HG03097 (cell line): ENCODE measurements around the gene GABRG3.
"Not testable (repeated sequence)": the region's sequence is repeated elsewhere in the genome, so short reads cannot be mapped to it uniquely, and the experiment has no call there.

Source experiments
- ATAC-seq: cut with Tn5 transposase; IDR thresholded peaks from one replicate; pipeline ENCODE4 v1.9.1; 2021; ENCODE audit not compliant: unreplicated experiment, low FRiP score

GABRG3 gene

DNA sequence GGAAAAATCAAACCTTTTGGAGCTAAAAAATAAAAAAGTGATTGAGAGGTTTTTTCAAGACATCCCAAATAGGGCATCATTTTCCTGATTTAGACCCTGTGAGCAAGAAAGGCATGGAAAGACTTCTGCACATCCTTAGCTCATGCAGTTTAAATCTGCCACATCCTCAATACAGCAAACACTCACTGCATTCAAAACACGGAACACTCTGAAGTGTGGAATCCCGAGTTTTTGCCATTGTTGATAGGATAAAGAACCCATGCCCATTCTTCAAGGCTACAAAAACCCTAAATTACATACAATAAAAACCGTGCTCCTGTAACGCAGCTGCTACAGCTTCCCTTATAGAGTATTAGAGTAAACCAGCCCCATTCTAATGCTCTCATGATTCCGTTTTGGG, 346.8 kb downstream of the GABRG3 start:
- ATAC-seq: no peak

DNA sequence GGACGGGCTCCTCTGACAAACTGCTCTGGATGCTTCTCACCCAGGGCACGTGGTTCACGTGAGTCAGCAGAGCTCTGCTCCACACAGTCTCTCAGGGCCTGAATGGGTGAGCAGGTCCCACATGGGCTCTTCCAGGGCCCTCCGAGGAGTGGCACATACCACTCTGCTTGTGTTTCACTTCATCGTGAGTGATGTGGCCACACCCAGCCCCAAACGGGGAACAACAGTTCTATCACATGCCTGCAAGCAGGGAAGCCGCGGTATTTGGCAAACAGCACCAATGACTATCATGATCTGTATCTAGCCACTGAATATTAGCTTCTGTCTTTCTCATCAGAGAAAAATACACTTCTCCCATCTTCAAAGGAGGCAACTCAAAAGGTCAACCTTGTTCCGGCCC, 352.8 kb downstream of the GABRG3 start:
- no peak for ATAC-seq

DNA sequence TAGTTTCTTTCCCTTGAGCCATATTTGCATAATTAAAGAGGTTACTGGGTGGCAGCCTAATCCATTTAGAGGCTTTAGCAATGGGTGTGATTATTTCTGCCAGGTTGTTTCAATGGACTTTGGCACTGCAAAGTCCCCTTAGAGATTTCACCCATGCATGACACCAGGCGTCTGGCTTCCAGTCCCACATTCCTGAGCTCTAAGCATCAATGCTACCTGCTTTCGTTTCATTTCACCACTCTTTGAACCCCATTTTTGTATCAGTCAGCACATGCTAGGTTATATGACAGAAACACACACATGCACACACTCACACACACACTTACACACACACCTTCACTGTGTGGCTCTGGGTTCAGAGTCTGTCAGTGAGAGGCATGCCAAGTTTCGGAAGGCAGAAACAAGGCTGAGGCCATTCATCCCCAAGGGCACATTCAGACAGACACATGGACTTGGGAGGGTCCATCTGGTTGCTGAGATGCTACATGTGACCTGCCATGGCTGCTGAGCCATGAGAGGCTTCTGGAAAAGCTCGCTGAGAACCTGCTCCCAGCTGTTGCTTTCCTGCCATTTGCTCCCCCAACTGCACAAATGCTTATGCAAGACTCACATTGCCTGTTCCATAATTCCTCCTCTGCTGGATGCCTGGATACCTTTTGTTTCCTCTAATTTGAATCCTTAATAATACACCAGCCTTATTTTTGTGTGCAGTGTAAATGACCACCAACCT, 354.1 kb downstream of the GABRG3 start:
- no peak for ATAC-seq

DNA sequence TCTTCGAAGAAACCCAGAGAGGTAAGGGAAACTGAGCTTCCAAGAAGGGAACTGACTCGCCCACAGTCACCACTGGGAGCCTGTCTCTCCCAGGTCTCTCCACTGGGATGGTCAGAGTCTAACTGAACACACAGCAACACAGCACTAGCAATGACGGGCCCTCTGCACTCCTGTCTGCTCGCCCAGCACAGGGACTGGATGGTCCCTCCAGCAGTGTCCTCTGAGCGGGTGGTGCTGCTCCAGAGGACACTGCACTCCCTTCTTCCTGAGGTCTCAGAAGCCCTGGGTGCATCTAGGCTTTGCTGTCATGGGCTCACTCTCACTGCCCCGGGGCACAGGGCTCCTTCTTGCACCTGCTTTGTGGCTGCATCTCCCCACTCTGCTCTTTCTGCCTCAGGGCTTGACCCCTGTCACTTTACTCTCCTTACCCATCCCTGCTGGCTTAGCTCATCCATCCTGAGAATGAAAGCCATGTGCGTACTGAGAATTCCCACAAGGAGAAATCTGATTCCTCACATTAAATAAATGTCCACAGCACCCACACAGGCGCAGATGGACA, 356.6 kb downstream of the GABRG3 start:
- ATAC-seq: no peak

DNA sequence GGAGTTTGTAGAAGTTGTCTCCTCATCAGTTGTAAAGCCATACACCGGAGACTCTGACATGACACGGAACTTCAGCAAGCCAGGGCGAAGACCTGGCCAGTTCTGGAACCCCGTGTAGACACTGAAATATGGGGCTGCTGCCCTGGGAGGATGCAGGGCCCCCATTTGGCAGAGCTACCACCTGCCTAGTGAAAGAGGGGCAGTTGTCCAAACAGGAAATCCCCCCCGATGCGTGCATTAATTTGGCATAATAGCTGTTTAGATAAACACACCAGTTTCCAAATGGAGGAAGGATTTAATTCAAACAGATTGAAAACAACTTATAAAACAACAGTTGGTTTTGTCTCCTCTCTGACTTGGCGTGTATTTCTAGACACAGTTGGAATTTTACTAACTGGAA, 357.2 kb downstream of the GABRG3 start:
- ATAC-seq: no peak

DNA sequence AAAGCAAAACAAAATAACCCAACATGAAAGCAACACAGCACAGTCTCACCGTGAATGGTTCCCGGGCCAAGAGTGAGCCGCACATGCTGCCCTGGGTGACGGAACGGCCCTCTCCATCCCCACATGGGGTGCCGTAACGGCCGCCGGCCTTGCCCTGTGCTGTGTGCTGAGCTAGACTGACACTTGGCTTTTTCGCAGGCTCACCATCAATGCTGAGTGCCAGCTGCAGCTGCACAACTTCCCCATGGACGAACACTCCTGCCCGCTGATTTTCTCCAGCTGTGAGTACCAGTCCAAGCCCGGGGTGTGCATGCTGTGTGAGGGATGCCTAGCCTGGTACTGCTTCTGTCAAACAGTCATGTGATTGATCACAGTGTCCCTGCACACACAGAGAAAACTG, 357.6 kb downstream of the GABRG3 start:
- ATAC-seq: no peak

DNA sequence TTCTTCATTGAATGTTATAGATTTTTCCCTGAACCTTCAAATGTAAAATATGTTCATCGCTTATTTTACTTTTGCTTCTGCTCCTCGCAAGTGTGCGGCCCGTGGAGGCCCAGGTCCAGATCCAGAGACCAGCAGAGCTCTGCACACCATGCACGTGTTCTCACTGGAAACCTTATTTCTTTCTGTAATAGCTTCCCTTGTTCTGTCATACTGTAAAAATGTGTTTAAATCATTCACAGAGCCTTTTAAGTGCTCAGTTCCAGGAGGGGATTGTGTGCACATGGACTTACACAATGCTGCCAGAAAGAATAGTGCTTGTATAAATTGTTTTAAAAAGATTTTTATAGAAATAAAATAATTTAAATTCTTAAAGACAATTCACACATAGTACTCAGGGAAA, 359.3 kb downstream of the GABRG3 start:
- ATAC-seq: no peak

DNA sequence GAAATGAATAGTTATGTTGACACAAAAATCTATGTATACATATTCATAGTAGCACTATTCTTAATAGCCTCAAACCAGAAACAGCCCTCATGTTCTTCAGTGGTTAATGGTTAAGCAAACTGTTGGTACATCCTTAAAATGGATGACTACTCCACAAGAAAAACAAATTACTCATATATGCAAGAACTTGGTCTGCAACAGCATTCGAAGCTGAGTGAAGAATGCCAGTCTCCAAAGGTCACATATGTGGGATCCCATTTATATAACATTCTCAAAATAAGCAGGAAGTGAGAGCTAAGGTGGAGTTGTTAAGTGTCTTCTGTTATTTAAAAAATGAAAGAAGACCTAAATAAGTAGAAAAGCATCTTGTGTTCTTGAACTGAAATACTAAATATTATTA, 365.7 kb downstream of the GABRG3 start:
- no peak for ATAC-seq

DNA sequence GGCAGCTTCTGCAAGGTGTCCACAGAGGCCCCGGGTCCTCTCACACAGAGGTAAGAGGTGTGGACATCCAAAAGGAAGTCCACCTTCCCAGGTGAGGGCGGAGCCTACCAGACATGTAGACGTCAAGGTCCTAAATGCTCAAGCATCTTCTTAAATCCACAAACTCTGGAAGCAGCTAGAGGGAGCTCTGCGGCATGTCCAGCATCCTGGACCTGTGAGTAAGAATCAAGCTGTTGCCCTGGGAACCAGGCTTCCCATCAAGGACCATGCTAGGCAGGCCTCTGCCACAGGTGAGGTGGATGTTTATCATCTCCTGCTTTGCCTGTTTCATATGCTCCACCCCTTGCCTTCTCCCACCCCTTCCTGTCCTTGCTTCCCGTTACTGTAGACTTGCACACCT, 368.2 kb downstream of the GABRG3 start:
- ATAC-seq: no peak

DNA sequence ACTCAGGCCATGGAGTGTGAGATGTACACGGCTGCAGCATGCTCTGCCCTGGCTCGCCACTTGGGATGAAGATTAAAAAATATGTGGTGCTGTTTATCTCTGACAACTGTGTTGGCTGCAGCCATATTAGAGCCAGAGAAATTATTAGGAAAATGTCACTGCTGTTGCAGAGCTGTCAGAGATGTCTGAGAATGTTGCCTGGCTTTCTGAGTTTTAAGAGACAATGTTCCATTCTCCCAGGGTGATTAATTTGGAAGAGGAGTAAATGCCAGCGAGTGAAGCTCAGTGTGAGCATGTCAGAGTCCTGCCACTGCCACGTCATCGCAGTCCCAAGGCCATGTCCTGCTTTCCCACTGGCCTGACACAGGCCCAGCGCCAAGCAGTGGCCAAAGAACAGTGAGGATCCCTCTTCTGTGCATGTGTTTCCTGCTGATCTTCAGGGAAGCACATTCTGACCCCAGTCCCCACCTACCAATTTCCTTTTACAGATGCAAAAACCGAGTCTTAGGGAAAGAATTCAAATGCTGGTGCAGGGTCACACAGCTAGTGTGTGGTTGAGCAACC, 370.9 kb downstream of the GABRG3 start:
- ATAC-seq: no peak

DNA sequence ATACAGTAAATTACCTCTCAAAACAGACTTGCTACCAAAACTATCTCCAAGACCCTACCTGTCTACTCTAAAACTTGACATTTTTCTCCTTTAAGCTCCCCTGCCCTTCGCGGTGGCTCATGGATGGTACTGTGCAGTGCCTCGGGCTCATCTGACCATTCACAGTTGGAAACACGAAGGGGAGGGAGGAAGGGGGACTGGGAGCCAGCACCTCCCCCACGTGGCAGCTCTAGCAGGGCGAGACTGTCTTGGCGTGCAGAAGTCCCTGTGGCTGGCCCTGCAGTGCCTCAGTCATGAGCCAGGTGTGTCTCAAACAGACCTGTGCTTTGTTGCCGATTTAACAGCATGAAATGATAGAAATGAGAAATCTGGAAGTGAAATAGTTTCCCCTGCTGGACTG, 372.0 kb downstream of the GABRG3 start:
- no peak for ATAC-seq

DNA sequence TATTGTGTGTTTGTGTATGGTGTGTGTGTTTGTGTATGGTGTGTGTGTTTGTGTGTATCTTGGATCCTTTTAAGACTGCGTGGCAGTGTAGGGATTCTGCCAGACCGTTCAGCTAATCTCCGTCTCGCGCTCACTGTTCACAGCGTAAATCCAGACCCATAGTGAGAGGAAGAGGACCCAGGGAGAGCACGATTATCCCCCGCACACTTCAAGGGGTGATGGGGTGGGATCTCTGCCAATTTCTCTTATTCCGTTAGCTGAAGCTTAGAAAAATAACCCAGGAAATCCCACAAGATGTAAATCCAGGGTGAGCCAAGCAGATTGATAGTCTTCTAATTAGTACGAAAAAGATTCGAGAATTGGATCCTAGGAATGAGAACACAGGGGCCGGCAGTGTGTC, 381.2 kb downstream of the GABRG3 start:
- no peak for ATAC-seq

DNA sequence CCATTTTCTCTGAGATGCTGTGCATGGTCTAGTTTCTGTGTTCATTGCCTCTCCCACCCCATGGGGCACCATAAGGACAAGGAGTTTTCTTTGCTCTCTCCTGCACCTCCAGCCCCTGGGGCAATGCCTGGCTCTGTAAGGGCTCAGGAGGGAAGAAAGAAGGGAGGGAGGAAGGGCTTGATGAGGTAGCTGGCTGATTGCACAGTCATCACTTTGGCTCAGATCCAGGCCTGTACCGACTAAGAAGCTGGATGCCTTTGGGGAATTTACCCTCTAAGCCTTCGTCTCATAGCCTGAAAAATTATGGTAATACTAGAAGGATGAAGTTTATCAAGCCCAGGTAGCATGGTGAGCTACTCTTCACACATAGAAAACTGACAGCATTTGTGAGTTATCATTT, 382.9 kb downstream of the GABRG3 start:
- no peak for ATAC-seq

DNA sequence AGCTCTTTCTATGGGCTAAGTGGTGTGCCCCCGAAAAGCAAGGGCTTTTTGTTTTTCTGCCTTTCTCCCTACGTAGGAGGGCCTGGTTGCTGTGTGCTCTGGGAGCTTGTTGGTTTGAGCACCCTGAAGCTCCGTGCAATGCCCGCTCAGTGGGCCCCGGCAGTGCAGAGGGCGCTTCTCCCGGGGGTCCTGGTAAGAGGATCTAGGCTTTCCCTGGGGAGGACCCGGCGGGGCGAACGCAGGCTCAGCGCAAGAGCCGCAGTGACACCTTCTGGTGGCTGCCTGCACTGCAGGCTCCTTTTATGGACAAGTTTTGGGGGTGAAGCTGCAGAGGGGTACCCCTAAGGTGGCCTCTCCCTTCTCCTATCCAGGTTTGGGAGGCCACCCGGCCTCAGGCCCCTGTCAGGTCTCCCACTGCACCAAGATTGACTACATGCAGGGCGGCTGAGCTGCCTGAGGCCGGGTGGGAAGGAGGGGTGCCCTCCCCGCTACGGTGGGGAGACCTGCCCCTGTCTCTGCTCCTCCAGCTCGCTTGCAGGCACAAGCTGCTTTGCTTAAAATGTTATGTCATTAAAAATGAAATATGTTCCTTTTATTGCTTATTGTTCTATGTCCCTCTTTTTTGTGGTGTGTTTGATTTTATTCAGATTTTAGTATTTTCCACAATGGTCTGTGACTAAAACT, 387.9 kb downstream of the GABRG3 start:
- ATAC-seq: no peak

DNA sequence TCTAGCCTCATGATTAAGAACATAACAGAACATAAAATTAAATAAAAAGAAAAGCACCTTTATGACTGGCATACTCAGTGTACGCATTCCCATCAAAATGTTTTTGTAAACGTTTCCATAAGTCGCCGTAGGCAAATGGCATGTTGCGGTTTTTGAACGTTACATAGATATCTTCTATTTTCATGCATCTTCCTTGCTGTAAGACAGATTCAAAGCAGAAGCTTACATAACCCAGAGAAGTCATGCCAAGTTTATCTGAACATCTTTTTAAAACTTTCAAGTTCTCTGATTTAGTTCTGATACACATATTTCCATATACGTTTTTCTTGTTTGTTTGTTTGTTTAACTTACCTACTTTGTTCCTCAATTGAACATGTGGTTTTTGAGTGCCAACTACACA, 388.6 kb downstream of the GABRG3 start:
- no peak for ATAC-seq

DNA sequence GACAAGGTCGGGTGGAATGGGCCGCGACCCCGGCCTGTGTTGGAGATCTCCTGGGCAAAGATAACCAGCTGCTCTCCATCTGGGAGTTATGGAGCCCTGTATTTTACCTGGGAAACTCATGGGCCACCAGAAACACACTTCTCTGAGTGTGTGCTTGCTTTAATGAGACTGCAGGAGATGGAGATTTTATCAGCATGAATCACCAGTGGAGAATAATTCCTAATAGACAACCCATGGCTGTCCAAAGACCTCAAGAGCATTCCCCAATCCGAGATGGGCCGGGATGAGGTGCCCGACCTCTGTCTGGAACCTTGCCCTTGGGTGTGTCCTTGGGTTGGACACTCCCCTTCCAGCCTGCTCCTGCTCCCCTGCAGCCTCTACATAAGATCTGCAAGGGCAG, 389.3 kb downstream of the GABRG3 start:
- ATAC-seq: no peak

DNA sequence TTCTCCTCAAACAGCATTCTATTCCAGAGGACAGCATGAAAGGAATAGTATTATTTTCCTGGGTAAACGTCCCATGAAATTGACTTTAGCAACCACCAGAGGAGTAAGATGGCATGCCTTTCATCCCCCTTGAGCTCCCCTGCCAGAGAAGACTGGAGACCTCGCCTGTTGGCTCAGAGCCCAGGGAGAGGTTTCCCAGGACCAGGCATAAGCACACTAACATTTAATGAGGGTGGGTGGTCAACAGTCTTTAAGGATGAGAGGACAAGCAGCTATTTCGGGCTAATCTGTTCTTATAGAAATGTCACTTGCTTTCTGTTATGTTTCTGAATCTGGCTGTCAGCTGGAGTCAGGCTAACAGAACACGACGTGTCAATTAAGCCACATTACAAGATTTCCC, 390.5 kb downstream of the GABRG3 start:
- ATAC-seq: no peak

DNA sequence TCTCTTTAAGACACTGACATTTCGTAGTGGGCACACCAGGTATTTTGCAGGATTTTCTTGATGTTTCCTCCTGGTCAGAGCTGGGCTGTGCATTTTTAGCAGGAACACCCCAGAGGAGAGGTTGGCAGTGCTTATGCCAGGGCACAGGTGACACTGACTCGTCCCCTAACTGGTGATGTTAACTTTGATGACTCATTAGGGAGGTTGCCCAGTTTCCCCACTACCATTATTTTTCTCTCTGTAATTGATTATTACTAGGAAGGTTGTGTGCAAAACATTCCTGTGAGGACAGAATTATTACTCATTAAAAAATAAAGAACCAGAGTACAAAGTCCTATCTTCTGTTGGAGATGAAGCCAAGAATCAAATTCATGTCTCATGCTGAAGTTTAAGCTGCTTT, 394.5 kb downstream of the GABRG3 start:
- ATAC-seq: no peak

DNA sequence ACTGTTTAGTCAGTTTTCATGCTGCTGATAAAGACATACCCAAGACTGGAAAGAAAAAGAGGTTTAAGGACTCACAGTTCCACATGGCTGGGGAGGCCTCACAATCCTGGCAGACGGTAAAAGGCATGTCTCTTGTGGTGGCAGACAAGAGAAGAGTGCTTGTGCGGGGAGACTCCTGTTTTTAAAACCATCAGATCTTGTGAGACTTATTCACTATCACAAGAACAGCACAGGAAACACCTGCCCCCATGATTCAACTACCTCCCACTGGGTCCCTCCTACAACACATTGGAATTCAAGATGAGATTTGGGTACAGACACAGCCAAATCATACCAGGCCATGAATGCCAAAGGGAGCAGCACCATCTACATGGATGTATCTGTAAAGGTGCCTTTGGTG, 406.4 kb downstream of the GABRG3 start:
- not testable (repeated sequence) for ATAC-seq

DNA sequence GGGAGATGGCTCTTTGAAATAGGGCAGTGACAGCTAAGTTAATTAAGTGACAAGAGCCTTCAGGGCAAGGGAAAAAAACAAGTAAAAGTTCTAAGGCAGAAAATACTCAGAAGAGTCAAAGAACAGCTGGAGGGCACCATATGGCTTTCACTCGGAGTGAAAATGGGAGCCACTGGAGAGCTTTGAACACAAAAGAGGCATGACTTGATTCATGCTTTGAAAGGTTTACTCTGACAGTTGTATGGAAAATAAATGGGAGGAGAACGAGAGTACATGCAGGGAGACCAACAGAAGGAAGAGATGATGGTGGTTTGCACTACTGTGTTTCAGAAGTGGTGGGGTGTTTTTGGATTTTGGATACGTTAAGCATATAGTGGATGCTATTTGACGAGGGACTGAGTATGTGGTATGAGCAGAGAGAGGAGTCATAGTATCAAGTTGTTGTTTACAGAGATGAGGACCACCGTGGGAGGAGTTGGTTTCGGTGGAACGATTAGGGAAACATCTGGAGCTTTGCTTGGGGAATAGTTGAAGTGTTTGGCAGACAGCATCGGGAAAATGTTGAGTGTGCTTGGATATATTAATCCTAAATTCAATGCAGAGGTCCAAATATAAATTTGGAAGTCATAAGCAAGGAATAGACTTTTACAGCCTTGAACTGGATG, 411.5 kb downstream of the GABRG3 start:
- ATAC-seq: no peak

DNA sequence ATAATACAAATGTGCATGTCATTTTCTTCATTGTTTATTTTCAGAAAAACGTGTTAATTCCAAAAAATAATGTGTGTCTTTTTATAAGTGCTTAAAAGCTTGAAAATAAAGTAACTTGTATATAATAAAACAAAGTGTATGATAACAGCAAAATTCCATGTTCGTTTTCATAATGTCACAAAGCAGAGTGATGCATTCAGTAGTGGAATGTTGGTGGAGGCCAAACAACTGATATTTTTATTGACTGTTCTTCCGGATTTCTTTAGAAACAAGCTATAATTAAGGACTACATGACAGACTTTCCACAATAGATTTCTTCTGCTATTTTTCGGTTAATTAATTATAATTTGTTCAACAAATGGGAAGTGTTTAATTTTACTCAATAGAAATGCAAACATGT, 412.7 kb downstream of the GABRG3 start:
- ATAC-seq: no peak
